Activated T-helper 17 cell treated with anti-CD3 and anti-CD28 coated beads, Interleukin-2, amount 50 U/mL, for 72 hours (primary cell): ENCODE data around the gene ILDR2. TPM values are rescaled to one million over a fixed set of nuclear protein-coding genes. Genes with fewer than 3 reads are reported as not detected.

Experiments
- ATAC-seq: fragments of 150-1000 bp; cut with Tn5 transposase; replicated peaks from 2 replicates; pipeline ENCODE4 v1.10.0; 2021; ENCODE audit warnings: mild to moderate bottlenecking, moderate library complexity
- H3K27ac Mint-ChIP-seq: one replicate; pipeline ENCODE4 v1.8.0; 2022; ENCODE audit warnings: mixed read lengths
- H3K27me3 Mint-ChIP-seq: one replicate; pipeline ENCODE4 v1.8.0; 2022; ENCODE audit warnings: mixed read lengths
- H3K36me3 Mint-ChIP-seq: one replicate; pipeline ENCODE4 v1.8.0; 2022; ENCODE audit warnings: low read depth, mild to moderate bottlenecking, mixed read lengths
- H3K4me1 Mint-ChIP-seq: one replicate; pipeline ENCODE4 v1.8.0; 2022; ENCODE audit warnings: mixed read lengths
- H3K4me3 Mint-ChIP-seq: one replicate; pipeline ENCODE4 v1.8.0; 2022; ENCODE audit warnings: mild to moderate bottlenecking, mixed read lengths
- H3K9me3 Mint-ChIP-seq: one replicate; pipeline ENCODE4 v1.8.0; 2022; ENCODE audit warnings: mixed read lengths
- total RNA-seq, 2 donors: library from RNA; stranded (reverse); gene quantifications; one replicate each; pipeline ENCODE4 v1.2.3, GENCODE V29; 2022

The ILDR2 gene, protein sequence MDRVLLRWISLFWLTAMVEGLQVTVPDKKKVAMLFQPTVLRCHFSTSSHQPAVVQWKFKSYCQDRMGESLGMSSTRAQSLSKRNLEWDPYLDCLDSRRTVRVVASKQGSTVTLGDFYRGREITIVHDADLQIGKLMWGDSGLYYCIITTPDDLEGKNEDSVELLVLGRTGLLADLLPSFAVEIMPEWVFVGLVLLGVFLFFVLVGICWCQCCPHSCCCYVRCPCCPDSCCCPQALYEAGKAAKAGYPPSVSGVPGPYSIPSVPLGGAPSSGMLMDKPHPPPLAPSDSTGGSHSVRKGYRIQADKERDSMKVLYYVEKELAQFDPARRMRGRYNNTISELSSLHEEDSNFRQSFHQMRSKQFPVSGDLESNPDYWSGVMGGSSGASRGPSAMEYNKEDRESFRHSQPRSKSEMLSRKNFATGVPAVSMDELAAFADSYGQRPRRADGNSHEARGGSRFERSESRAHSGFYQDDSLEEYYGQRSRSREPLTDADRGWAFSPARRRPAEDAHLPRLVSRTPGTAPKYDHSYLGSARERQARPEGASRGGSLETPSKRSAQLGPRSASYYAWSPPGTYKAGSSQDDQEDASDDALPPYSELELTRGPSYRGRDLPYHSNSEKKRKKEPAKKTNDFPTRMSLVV
- 1 to 10 TPM; 5.0 to 5.8 TPM for total RNA-seq

GRCh38 chr1:166975361-166976129, at the start of gene ILDR2:
ILDR2 (minus strand) TSS chr1:166975540; CDS start chr1:166975268, 272 bp downstream.
- H3K36me3 Mint-ChIP-seq = no peaks in the 10 kb centered on the region
- no peaks in the 10 kb centered on the region for H3K9me3 Mint-ChIP-seq
- peak within 1 kb of the TSS; percentile 80 for H3K27ac Mint-ChIP-seq
- peak within 1 kb of the TSS; percentile 89 for H3K4me3 Mint-ChIP-seq
- ATAC-seq = peak; percentile 67
- peaks cover 28% of the 10 kb centered on the region for H3K4me1 Mint-ChIP-seq
- H3K27me3 Mint-ChIP-seq = peaks cover 23% of the 10 kb centered on the region

GRCh38 chr1:167022384-167022783, 47.0 kb upstream of the ILDR2 start:
- no peaks in the 10 kb centered on the region for H3K4me1 Mint-ChIP-seq
- peaks cover 30% of the 10 kb centered on the region for H3K27me3 Mint-ChIP-seq
- H3K27ac Mint-ChIP-seq = no peak overlapping the region
- no peaks in the 10 kb centered on the region for H3K9me3 Mint-ChIP-seq
- no peak overlapping the region for H3K4me3 Mint-ChIP-seq
- no peaks in the 10 kb centered on the region for H3K36me3 Mint-ChIP-seq
- no peak for ATAC-seq

DNA sequence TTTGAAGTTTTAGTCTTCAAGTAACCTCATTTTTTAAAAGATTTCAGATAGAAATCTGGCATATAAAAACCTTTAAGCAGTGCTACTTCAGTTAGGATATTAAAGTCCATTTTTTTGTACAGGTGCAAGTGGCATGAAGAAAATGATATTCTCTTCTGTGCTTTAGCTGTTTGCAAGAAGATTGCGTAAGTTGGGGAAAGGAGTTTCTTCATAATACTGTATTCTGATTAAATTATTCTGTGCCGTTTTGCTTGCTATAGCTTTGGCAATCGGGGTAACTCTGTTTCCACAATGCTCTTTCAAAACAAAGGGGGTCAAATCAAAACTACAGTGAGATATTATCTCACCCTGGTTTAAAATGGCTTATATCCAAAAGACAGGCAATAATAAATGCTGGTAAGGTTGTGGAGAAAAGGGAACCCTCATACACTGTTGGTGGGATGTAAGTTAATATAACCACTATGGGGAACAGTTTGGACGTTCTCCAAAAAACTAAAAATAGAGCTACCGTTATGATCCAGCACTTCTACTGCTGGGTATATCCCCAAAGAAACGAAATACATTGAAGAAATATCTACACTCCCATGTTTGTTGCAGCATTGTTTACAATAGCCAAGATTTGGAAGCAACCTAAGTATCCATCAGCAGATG, 40.9 kb upstream of the ILDR2 start:
- Mint-ChIP-seq H3K4me3 (no peak overlapping the region), H3K27ac (no peak overlapping the region), H3K4me1 (no peaks in the 10 kb centered on the region), H3K27me3 (peaks cover 29% of the 10 kb centered on the region), H3K36me3 (no peaks in the 10 kb centered on the region), H3K9me3 (no peaks in the 10 kb centered on the region)
- no peak for ATAC-seq

DNA sequence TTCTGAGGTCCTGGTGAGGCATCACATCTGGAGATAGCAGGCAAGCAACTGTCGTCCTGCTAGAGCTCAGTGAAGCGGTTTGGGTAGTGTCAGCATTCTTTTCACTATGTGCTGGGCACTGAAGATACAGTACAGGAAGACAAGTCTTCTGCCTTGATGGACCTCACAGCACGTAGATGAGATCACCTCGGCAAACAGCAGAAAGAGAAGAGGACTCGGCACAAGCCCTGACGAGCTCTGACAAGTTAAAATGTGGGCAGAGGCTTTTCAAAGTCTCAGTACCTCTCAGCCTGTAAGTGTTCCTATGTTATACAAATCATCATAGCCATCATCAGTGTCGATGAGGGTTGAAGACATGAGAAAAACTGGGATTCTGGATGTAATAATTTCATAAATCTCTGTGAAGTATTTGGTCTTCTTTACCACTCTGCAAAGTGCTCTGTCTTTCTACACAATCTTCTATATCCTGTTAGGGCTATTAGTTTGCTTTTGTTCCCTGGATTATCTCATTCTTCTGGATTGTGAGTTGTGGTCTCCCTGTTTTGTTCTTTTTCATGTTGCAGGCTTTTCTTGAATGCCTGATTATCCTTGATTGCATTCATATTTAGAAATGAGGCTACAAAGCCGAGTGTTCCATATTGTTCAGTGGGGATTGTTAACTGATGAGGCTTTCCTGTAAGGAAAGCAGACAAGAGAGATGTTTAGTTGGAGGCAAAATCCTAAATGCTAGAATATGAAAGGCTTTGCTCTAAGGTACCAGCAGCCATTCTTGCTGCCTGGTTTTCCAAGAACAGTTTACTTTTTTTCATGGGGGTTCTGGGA, 38.0 kb upstream of the ILDR2 start:
- no peaks in the 10 kb centered on the region for H3K4me1 Mint-ChIP-seq
- H3K9me3 Mint-ChIP-seq = no peaks in the 10 kb centered on the region
- H3K27ac Mint-ChIP-seq = no peak overlapping the region
- H3K36me3 Mint-ChIP-seq = no peaks in the 10 kb centered on the region
- no peak for ATAC-seq
- H3K27me3 Mint-ChIP-seq = peaks cover 33% of the 10 kb centered on the region
- no peak overlapping the region for H3K4me3 Mint-ChIP-seq

GRCh38 chr1:167012570-167012969, 37.2 kb upstream of the ILDR2 start:
- no peak overlapping the region for H3K27ac Mint-ChIP-seq
- no peaks in the 10 kb centered on the region for H3K9me3 Mint-ChIP-seq

GRCh38 chr1:167011560-167012191, 36.3 kb upstream of the ILDR2 start:
- Mint-ChIP-seq H3K36me3 (no peaks in the 10 kb centered on the region), H3K4me3 (no peak overlapping the region), H3K4me1 (no peaks in the 10 kb centered on the region)

More at GRCh38 chr1:167012570-167012969, 37.2 kb upstream of the ILDR2 start:
- Mint-ChIP-seq H3K4me1 (no peaks in the 10 kb centered on the region), H3K36me3 (no peaks in the 10 kb centered on the region), H3K27me3 (peaks cover 33% of the 10 kb centered on the region), H3K4me3 (no peak overlapping the region)
- ATAC-seq = no peak

GRCh38 chr1:167003711-167004110, 28.4 kb upstream of the ILDR2 start:
- no peak overlapping the region for H3K4me3 Mint-ChIP-seq
- no peak overlapping the region for H3K27ac Mint-ChIP-seq
- peaks cover 8% of the 10 kb centered on the region for H3K27me3 Mint-ChIP-seq
- ATAC-seq = no peak
- no peaks in the 10 kb centered on the region for H3K4me1 Mint-ChIP-seq
- peaks cover 4% of the 10 kb centered on the region for H3K9me3 Mint-ChIP-seq
- no peaks in the 10 kb centered on the region for H3K36me3 Mint-ChIP-seq

More at GRCh38 chr1:167011560-167012191, 36.3 kb upstream of the ILDR2 start:
- no peak for ATAC-seq
- H3K27ac Mint-ChIP-seq = no peak overlapping the region
- no peaks in the 10 kb centered on the region for H3K9me3 Mint-ChIP-seq
- H3K27me3 Mint-ChIP-seq = peaks cover 35% of the 10 kb centered on the region

DNA sequence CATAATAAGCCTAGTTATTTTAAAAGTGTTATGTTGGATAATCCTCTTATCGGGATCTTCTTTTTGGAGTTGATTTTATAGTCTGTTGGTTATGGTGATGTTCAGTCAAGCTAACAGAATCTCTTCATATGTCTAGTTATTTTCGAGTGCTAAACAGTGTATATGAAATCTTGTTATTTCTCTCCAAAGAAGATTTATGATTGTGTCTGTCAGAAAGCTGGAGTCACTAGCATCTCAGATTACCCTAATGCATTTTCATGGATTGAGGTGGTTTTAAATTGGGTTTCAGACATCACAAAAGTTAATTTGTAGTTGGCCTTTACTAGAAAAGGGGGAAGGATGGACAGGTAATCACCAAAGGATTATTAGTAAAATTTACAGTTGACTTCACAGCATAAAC, 27.0 kb upstream of the ILDR2 start:
- no peaks in the 10 kb centered on the region for H3K4me1 Mint-ChIP-seq
- peaks cover 14% of the 10 kb centered on the region for H3K27me3 Mint-ChIP-seq
- peaks cover 4% of the 10 kb centered on the region for H3K9me3 Mint-ChIP-seq
- ATAC-seq = no peak
- H3K36me3 Mint-ChIP-seq = no peaks in the 10 kb centered on the region
- H3K4me3 Mint-ChIP-seq = no peak overlapping the region
- H3K27ac Mint-ChIP-seq = no peak overlapping the region

DNA sequence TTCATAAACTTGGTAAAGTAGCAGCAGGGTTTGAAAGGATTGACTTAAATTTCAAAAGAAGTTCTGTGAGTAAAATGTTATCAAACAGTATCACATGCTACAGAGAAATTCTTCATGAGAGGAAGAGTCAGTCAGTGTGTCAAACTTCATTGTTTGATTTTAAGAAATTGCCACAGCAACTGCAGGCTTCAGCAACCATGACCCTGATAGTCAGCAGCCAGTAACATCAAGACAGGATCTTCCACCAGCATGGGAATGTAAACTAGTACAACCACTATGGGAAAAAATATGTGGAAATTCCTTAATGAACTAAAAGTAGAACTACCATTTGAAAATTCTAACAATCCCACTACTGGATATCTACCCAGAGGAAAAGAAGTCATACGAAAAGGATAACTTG, 25.2 kb upstream of the ILDR2 start:
- Mint-ChIP-seq H3K27me3 (peaks cover 19% of the 10 kb centered on the region), H3K36me3 (no peaks in the 10 kb centered on the region), H3K4me1 (no peaks in the 10 kb centered on the region), H3K4me3 (no peak overlapping the region), H3K9me3 (peaks cover 4% of the 10 kb centered on the region), H3K27ac (no peak overlapping the region)
- ATAC-seq = no peak

- H3K27me3 Mint-ChIP-seq = peaks cover 19% of the 10 kb centered on the region
- no peak overlapping the region for H3K27ac Mint-ChIP-seq
- H3K4me3 Mint-ChIP-seq = no peak overlapping the region
- H3K36me3 Mint-ChIP-seq = no peaks in the 10 kb centered on the region
- H3K9me3 Mint-ChIP-seq = peaks cover 4% of the 10 kb centered on the region
- peak; percentile 44 for ATAC-seq
- H3K4me1 Mint-ChIP-seq = no peaks in the 10 kb centered on the region
Measured at GRCh38 chr1:166999500-167000055, 24.2 kb upstream of the ILDR2 start.

DNA sequence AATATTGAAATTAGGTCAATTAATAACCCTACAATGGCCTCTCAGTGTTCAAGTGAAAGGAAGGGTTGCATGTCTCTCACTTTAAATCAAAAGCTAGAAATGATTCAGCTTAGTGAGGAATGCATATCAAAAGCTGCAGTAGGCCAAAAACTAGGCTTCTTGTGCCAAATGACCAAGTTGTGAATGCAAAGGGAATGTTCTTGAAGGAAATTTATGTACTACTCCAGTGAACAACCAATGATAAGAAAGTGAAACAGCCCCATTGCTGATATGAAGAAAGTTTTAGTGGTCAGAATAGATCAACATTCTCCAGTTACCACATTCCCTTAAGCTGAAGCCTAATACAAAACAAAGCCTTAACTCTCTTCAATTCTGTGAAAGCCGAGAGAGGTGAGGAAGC, 23.7 kb upstream of the ILDR2 start:
- no peak overlapping the region for H3K4me3 Mint-ChIP-seq
- no peaks in the 10 kb centered on the region for H3K4me1 Mint-ChIP-seq
- peaks cover 4% of the 10 kb centered on the region for H3K9me3 Mint-ChIP-seq
- ATAC-seq = no peak
- no peak overlapping the region for H3K27ac Mint-ChIP-seq
- H3K36me3 Mint-ChIP-seq = no peaks in the 10 kb centered on the region
- peaks cover 19% of the 10 kb centered on the region for H3K27me3 Mint-ChIP-seq

- no peak within 1 kb of the TSS for H3K4me3 Mint-ChIP-seq
- ATAC-seq = no peak
- no peaks in the 10 kb centered on the region for H3K36me3 Mint-ChIP-seq
- H3K27ac Mint-ChIP-seq = no peak within 1 kb of the TSS
- no peaks in the 10 kb centered on the region for H3K4me1 Mint-ChIP-seq
- H3K27me3 Mint-ChIP-seq = peaks cover 15% of the 10 kb centered on the region
- H3K9me3 Mint-ChIP-seq = no peaks in the 10 kb centered on the region
Measured at GRCh38 chr1:166988974-166989515, 13.7 kb upstream of the ILDR2 start, which contains the start of gene MAEL. MAEL (plus strand) TSS chr1:166989280; CDS start chr1:166989353, 73 bp downstream.

DNA sequence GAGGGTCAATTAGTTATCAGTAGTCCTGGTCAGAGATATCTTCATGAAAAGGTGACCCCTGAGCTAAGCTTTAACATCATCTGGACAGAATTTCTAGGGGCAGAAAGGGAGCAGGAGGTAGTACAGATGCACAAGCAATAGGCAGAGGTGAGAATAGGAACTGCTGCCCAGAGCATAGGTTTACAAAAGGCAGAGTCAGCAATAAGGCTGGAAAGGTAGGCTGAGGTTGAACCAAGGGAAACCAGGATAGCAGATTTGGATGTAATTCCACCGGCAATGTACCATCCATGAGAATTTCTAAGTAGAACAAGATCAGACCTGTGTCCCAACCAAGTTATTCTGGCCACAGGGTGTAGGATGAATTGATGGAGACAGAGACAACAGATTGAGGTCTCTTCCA, 6.2 kb upstream of the ILDR2 start:
- no peak for ATAC-seq
- Mint-ChIP-seq H3K4me3 (no peak overlapping the region), H3K27me3 (peaks cover 15% of the 10 kb centered on the region), H3K27ac (no peak overlapping the region), H3K4me1 (no peaks in the 10 kb centered on the region), H3K36me3 (no peaks in the 10 kb centered on the region), H3K9me3 (no peaks in the 10 kb centered on the region)
